ENCODE results near the gene ACTRT2. TPM values are rescaled to one million over a fixed set of nuclear protein-coding genes. Genes with fewer than 3 reads are reported as not detected.

Gene ACTRT2
- polyA plus RNA-seq, 1 of the 3 experiments (the other 2 are of a cell fraction), result not detected

DNA sequence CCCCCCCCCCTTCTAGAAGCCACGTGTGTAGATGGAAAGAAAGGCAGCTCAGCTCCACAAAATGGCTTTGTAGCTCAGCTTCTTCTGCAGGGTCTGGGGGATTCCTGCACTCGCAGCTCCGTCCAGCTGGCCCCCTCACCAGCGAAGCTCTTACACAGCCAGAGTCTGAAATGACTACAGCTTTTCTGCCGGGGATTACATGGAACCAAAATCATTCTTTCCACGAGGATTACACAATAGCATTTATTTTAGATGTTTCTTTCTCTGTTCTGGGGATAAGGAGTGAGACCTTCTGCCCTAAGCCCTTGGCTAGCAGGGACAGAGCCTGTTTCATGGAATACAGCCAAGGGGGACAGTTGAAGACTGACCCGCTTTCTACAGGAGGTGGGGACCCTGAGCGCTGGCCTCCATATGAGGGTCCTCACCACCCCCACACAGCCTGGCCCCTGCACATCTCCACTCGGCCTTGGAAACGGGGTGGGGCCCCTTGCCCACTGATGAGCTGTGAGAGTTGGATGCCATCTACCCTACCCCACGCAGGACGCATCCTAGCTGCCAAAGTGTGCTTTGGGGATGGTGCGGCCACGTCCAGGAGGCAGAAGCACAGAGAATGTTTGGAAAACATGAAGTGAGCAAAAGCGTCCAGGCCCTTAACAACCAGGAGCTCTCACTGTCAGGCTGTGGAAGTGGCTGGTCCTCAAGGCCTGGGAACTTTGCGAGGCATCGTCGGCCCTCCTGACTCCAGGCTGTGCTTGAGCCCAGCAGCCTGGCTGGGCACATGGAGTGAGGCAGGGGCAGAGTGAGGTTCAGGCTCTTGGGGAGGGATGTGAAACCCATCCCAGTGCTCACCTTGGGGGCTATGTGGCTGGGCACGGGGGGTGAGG lies 14.5 kb downstream of the ACTRT2 start (continued):
- no peak for TF ChIP-seq TCF12 (IDR thresholded peaks at IDR 0.05)

DNA sequence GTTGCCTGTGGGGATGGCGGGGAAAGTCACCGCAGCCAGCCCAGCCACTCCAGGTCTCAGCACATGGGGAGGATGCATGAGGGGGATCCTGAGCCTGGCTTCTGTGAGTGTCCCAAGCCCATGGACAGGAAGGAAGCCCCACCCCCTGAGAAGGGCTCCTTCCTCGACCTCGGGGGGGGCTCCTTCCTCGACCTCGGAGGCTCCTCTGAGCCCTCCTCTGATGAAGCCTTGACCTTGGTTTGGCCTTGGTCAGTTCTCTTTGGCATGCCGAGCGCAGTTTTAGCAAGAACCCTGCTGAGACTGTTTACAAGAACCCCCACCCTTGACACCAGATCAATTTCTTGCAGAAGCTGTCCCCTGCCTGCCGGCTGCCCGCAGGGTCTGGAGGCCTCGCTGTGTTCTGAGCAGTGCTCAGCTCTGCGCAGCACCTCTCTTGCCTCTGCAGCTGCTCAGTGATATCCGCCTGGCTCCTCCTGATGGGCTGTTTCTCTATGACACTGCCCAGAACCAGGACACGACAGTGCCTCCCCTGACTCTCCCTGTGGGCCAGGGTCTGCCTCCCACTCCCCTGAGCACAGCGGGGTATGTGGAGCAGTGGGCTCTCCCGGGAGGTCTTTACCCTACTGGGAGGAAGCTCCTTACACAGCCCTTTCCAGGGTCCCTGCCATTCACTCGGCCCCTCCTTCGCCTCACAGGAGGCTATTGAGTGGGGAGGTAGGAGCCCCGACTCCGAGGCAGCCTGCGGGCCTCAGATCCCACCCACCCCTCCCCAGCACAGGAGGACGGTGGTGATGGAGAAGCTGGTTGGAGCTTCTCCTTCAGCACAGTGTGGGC lies 15.4 kb downstream of the ACTRT2 start:
- no peaks in the 10 kb centered on the region for H3F3A ChIP-seq (replicated peaks; ENCODE audit: insufficient read depth)
- H3K4me2 ChIP-seq, result no peak overlapping the region
- CTCF ChIA-PET, result interaction anchor here (1.2 kb wide), 1 partner anchor 24 kb away, joined by 3 read pairs; no protein-coding TSS in a partner anchor
- no peaks in the 10 kb centered on the region for H3K27me3 ChIP-seq (ENCODE audit: insufficient read depth)
- DNase-seq, result no peak
- H3K4me1 ChIP-seq (ENCODE audit: control insufficient read depth in 1 of 2, insufficient read depth in 2 of 2, low read depth in 1 of 2, low read length in 1 of 2), result no peaks in the 10 kb centered on the region
- TF ChIP-seq EP300 (IDR thresholded peaks at IDR 0.05; ENCODE audit: borderline replicate concordance in 1 of 2, low read depth in 1 of 2, low read length in 1 of 2) (no peak), YY1 (IDR thresholded peaks at IDR 0.05; ENCODE audit: low read depth) (no peak), EZH2phosphoT487 (IDR thresholded peaks at IDR 0.05; ENCODE audit: borderline replicate concordance, low read depth) (no peak), RFX5 (IDR thresholded peaks at IDR 0.05; ENCODE audit: low read length) (no peak), GABPA (IDR thresholded peaks at IDR 0.05; ENCODE audit: low read depth) (no peak), NRF1 (IDR thresholded peaks at IDR 0.05; ENCODE audit: low read depth, low read length) (no peak), MEF2A (IDR thresholded peaks at IDR 0.05; ENCODE audit: borderline replicate concordance, low read depth) (no peak), RXRA (IDR thresholded peaks at IDR 0.05; ENCODE audit: borderline replicate concordance, low read depth) (no peak), TEAD4 (IDR thresholded peaks at IDR 0.05; ENCODE audit: borderline replicate concordance, insufficient read depth) (no peak), SMC3 (IDR thresholded peaks at IDR 0.05; ENCODE audit: low read depth, low read length) (no peak), RCOR1 (IDR thresholded peaks at IDR 0.05; ENCODE audit: low read length) (no peak), FOXM1 (IDR thresholded peaks at IDR 0.05; ENCODE audit: low read depth) (no peak), TAF1 (IDR thresholded peaks at IDR 0.05; ENCODE audit: borderline replicate concordance, low read depth, low read length) (no peak), POLR2AphosphoS5 (IDR thresholded peaks at IDR 0.05; ENCODE audit: low read depth, low read length) (no peak), NFIC (IDR thresholded peaks at IDR 0.05; ENCODE audit: borderline replicate concordance) (no peak)
- TF ChIP-seq, protein P1, sequence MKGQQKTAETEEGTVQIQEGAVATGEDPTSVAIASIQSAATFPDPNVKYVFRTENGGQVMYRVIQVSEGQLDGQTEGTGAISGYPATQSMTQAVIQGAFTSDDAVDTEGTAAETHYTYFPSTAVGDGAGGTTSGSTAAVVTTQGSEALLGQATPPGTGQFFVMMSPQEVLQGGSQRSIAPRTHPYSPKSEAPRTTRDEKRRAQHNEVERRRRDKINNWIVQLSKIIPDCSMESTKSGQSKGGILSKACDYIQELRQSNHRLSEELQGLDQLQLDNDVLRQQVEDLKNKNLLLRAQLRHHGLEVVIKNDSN (IDR thresholded peaks at IDR 0.05; ENCODE audit: borderline replicate concordance, low read depth), result no peak
- TF ChIP-seq, protein P2, sequence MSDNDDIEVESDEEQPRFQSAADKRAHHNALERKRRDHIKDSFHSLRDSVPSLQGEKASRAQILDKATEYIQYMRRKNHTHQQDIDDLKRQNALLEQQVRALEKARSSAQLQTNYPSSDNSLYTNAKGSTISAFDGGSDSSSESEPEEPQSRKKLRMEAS (IDR thresholded peaks at IDR 0.05; ENCODE audit: low read depth), result no peak
- TF ChIP-seq, protein P3, sequence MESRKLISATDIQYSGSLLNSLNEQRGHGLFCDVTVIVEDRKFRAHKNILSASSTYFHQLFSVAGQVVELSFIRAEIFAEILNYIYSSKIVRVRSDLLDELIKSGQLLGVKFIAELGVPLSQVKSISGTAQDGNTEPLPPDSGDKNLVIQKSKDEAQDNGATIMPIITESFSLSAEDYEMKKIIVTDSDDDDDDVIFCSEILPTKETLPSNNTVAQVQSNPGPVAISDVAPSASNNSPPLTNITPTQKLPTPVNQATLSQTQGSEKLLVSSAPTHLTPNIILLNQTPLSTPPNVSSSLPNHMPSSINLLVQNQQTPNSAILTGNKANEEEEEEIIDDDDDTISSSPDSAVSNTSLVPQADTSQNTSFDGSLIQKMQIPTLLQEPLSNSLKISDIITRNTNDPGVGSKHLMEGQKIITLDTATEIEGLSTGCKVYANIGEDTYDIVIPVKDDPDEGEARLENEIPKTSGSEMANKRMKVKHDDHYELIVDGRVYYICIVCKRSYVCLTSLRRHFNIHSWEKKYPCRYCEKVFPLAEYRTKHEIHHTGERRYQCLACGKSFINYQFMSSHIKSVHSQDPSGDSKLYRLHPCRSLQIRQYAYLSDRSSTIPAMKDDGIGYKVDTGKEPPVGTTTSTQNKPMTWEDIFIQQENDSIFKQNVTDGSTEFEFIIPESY (IDR thresholded peaks at IDR 0.05; ENCODE audit: borderline replicate concordance, low read depth), result no peak
- no peak overlapping the region for H2AFZ ChIP-seq (ENCODE audit: low read depth)
- no peak overlapping the region for H3K27ac ChIP-seq (ENCODE audit: low read depth in 2 of 2, low read length in 1 of 2)
- no peak overlapping the region for H3K9ac ChIP-seq
- no peaks in the 10 kb centered on the region for H3K9me3 ChIP-seq
- H3K4me3 ChIP-seq (ENCODE audit: low read depth in 2 of 2, low read length in 1 of 2), result no peak overlapping the region
- 10% methylated on average over 4 of the region's 22 CpGs for WGBS (ENCODE audit: low lambda C conversion rate)
- H3K36me3 ChIP-seq (replicated peaks in 1 of 2; ENCODE audit: control insufficient read depth in 1 of 2, insufficient read depth in 2 of 2, low read length in 1 of 2), result no peaks in the 10 kb centered on the region
- H3K9me2 ChIP-seq, result no peaks in the 10 kb centered on the region
- H3K79me2 ChIP-seq (ENCODE audit: insufficient read depth), result no peaks in the 10 kb centered on the region
- no peaks in the 10 kb centered on the region for H4K20me1 ChIP-seq (ENCODE audit: insufficient read depth)
- POLR2A ChIA-PET, result no interaction called here

Measured in SK-N-SH (cell line).